ENCODE results near the gene SEC11A.
"Not testable (repeated sequence)": the region's sequence is repeated elsewhere in the genome, so short reads cannot be mapped to it uniquely, and the experiment has no call there.

Gene SEC11A

DNA sequence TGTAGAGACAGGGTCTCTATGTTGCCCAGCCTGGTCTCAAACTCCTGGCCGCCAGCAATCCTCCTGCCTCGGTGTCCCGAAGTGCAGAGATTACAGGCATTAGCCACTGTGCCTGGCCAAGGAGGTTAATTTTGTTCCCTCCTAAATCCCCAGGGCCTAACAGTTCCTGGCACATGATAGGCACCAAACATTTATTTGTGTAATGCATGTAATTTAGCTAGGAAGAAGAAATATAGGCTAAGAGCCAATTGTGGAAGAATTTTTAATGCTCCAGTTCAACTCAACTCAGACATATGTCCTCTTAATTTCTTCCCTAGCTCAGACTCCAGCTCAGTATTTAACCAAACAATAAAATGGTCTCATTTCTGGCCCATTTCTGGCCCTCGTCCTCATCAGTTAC, 24.8 kb upstream of the SEC11A start:
- in situ Hi-C loops (cut with MboI; ENCODE audit: low sequenced_read_pairs, unreplicated experiment) = no loop called here
- no peak for DNase-seq (ENCODE audit: low spot score)
- TF ChIP-seq, protein P1, sequence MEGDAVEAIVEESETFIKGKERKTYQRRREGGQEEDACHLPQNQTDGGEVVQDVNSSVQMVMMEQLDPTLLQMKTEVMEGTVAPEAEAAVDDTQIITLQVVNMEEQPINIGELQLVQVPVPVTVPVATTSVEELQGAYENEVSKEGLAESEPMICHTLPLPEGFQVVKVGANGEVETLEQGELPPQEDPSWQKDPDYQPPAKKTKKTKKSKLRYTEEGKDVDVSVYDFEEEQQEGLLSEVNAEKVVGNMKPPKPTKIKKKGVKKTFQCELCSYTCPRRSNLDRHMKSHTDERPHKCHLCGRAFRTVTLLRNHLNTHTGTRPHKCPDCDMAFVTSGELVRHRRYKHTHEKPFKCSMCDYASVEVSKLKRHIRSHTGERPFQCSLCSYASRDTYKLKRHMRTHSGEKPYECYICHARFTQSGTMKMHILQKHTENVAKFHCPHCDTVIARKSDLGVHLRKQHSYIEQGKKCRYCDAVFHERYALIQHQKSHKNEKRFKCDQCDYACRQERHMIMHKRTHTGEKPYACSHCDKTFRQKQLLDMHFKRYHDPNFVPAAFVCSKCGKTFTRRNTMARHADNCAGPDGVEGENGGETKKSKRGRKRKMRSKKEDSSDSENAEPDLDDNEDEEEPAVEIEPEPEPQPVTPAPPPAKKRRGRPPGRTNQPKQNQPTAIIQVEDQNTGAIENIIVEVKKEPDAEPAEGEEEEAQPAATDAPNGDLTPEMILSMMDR (IDR thresholded peaks at IDR 0.05; ENCODE audit: borderline replicate concordance, control extremely low read depth, extremely low read depth, insufficient read depth, missing control alignments) = no peak

DNA sequence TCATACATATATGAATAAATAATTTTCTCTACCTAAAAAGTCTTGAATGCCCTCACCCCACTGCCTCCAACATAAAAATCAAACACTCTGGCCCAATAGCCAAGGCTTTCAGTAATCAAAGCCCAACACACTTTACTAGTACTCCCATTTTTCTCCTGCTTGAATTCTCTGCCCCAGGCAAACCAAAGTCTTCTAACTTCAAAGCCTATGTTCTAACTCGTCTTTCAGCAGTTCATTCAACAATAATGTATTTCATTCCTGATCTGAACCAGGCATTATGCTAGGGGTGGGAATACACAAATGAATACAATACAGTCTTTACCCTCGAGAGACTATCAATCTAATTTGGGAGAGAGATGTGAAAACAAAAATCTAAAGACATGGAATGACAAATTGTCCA, 21.1 kb upstream of the SEC11A start:
- no peak for DNase-seq (ENCODE audit: low spot score)
- in situ Hi-C loops (cut with MboI; ENCODE audit: low sequenced_read_pairs, unreplicated experiment) = no loop called here
- TF ChIP-seq, protein P1 (IDR thresholded peaks at IDR 0.05; ENCODE audit: borderline replicate concordance, control extremely low read depth, extremely low read depth, insufficient read depth, missing control alignments) = no peak

DNA sequence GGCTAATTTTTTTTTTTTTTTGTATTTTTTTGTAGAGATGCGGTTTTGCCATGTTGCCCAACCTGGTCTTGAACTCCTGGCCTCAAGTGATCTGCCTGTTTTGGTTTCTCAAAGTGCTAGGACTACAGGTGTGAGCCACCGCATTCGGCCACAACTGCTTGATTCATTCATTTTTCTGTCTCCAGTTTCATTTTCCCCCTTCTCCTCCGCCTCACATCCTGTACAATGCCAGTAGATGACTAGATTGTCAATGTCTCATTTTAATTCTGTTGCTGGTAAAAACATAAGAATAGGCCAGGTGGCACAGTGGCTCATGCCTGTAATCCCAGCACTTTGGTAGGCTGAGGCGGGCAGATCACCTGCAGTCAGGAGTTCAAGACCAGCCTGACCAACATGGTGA, 20.4 kb upstream of the SEC11A start:
- peak; percentile 75 for DNase-seq (ENCODE audit: low spot score)
- in situ Hi-C loops (cut with MboI; ENCODE audit: low sequenced_read_pairs, unreplicated experiment) = no loop called here
- TF ChIP-seq, protein P1 (IDR thresholded peaks at IDR 0.05; ENCODE audit: borderline replicate concordance, control extremely low read depth, extremely low read depth, insufficient read depth, missing control alignments) = no peak

DNA sequence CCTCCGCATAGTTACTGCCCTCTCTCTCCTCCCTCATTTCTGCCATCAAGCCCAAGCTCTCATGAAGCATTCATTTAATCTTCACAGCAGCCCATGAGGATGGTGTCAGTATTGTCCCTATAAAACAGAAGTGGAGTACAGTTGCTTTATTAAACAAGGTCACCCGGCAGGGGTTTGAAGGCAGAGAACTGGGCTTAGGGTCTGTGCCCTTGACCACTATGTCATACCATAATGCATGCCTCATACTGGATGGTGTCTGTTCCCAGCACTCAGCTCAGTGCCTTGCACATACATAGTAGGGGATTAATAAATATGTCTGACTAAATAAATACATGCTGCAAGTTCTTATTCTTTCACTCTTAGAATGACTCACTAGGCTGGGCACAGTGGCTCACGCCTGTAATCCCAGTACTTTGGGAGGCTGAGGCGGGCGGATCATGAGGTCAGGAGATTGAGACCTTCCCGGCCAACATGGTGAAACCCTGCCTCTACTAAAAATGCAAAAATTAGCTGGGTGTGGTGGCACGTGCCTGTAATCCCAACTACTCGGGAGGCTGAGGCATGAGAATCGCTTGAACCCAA, 19.6 kb upstream of the SEC11A start:
- DNase-seq (ENCODE audit: low spot score); in situ Hi-C loops (cut with MboI; ENCODE audit: low sequenced_read_pairs, unreplicated experiment): not testable (repeated sequence)

DNA sequence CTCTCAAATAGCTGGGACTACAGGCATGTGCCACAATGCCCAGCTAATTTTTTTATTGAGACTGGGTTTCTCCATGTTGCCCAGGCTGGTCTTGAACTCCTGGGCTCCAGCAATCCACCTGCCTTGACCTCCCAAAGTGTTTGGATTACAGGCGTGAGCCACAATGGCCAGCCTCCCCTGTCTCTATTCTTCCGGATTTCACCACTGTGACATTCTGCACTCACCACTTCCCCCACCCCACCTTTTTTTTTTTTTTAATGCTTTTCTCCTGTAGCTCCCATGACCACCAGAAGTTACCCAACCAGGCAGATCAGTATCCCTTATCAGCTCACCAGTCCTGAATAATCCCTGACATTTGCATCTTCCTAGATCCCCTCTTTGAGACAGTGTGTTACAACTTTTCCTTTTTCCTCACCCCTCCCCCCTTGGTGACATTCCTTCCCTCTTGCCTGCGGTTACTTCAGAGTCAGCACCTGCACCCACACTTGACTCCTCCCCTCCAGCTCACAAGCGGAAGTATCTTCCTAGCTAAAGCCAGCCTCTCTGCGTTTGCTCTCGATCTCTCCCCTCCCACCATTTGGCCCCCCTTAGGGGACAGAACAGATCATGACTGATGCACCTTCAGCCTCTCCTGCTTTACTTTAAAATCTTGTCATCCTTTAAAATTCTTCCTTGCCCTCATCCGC, 19.0 kb upstream of the SEC11A start:
- TF ChIP-seq, protein P1 (IDR thresholded peaks at IDR 0.05; ENCODE audit: borderline replicate concordance, control extremely low read depth, extremely low read depth, insufficient read depth, missing control alignments) = no peak
- DNase-seq (ENCODE audit: low spot score) = peak; percentile 71
- in situ Hi-C loops (cut with MboI; ENCODE audit: low sequenced_read_pairs, unreplicated experiment) = no loop called here

DNA sequence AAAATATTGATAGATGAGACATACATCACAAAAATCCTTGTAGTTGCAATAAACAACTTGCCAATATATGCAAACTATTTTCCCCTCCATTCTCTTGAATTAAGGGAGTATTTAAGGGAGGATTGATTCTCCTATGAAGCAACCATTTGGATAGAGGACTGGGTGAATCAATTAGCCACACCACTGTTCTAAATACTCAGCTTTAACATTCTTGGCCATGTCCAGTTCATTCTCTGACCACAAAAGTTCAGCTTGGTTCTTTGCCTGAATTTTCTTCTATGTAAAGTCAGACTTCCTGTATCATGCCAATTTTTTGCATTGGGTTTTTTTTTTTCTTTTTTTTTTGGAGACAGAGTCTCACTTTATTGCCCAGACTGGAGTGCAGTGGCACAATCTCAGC, 15.8 kb upstream of the SEC11A start:
- DNase-seq (ENCODE audit: low spot score) = no peak
- in situ Hi-C loops (cut with MboI; ENCODE audit: low sequenced_read_pairs, unreplicated experiment) = no loop called here
- TF ChIP-seq, protein P1 (IDR thresholded peaks at IDR 0.05; ENCODE audit: borderline replicate concordance, control extremely low read depth, extremely low read depth, insufficient read depth, missing control alignments) = no peak

DNA sequence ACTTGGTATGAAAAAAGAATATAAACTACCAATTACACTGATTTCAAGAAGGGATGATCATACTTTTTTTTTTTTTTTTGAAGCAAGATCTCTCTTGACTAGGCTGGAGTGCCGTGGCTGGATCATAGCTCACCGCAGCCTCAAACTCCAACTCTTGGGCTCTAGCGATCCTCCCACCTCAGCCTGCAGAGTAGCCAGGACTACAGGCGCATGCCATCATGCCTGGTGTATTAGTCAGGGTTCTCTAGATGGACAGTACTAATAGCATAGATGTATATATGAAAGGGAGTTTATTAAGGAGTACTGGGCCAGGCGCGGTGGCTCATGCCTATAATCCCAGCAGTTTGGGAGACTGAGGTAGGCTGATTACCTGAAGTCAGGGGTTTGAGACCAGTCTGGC, 11.5 kb upstream of the SEC11A start:
- DNase-seq (ENCODE audit: low spot score) = no peak
- TF ChIP-seq, protein P1 (IDR thresholded peaks at IDR 0.05; ENCODE audit: borderline replicate concordance, control extremely low read depth, extremely low read depth, insufficient read depth, missing control alignments) = no peak
- in situ Hi-C loops (cut with MboI; ENCODE audit: low sequenced_read_pairs, unreplicated experiment) = no loop called here
